MCF 10A (cell line): ENCODE results near the gene CER1. TPM values are rescaled to one million over a fixed set of nuclear protein-coding genes. Genes with fewer than 3 reads are reported as not detected.
A peak's percentile ranks its signal among the peaks of the same experiment; 100 is the strongest.

ENCODE experiments used
- Bru-seq: library from RNA; stranded (reverse); fragments of 400-500 nt; gene quantifications from one replicate; lab custom pipeline; 2021; lab: Mats Ljungman, UMichigan
- BruChase-seq, 2 experiments: library from RNA; stranded (reverse); fragments of 400-500 nt; gene quantifications; one replicate each; lab custom pipeline; 2021; lab: Mats Ljungman, UMichigan
- BruUV-seq: library from RNA; stranded (reverse); fragments of 400-500 nt; replicated peaks from 2 replicates; lab custom pipeline; 2021; lab: Mats Ljungman, UMichigan
- CTCF ChIA-PET: fragments of 300-600 bp; sonication (Branson Sonifier 250); formaldehyde crosslinking; extraction: SDS; loops from one replicate; lab custom pipeline; 2021; ENCODE audit warnings: antibody characterized with exemption, inconsistent platforms; lab: Yijun Ruan, JAX
- POLR2A ChIA-PET: fragments of 300-600, 350-650 bp; sonication (Branson Sonifier 250); formaldehyde crosslinking; extraction: SDS; loops from one replicate; lab custom pipeline; 2020; ENCODE audit warnings: antibody characterized with exemption, inconsistent platforms; lab: Yijun Ruan, JAX
- DNase-seq: peaks from one replicate; pipeline ENCODE4 v3.0.0-alpha.2; 2018; ENCODE audit not compliant: unreplicated experiment
- H3K27ac Mint-ChIP-seq: one replicate; pipeline ENCODE4 v1.8.0; 2022; ENCODE audit warnings: mild to moderate bottlenecking, low read depth, mixed read lengths; ENCODE audit not compliant: unreplicated experiment
- H3K27me3 Mint-ChIP-seq: one replicate; pipeline ENCODE4 v1.8.0; 2022; ENCODE audit warnings: mixed read lengths; ENCODE audit not compliant: insufficient read depth, unreplicated experiment
- H3K36me3 Mint-ChIP-seq: one replicate; pipeline ENCODE4 v1.8.0; 2022; ENCODE audit warnings: mild to moderate bottlenecking, moderate library complexity, mixed read lengths; ENCODE audit not compliant: insufficient read depth, unreplicated experiment
- H3K4me1 Mint-ChIP-seq: one replicate; pipeline ENCODE4 v1.8.0; 2022; ENCODE audit warnings: mixed read lengths; ENCODE audit not compliant: insufficient read depth, unreplicated experiment
- H3K4me3 Mint-ChIP-seq: one replicate; pipeline ENCODE4 v1.8.0; 2022; ENCODE audit warnings: mild to moderate bottlenecking, moderate library complexity, mixed read lengths; ENCODE audit not compliant: unreplicated experiment
- H3K9me3 Mint-ChIP-seq: one replicate; pipeline ENCODE4 v1.8.0; 2022; ENCODE audit warnings: mixed read lengths; ENCODE audit not compliant: unreplicated experiment
- intact Hi-C: fragments of 100-400 bp; cut with micrococcal nuclease; formaldehyde crosslinking; loops from 2 replicates; pipeline ENCODE4 v1.14.1; 2022
- long read RNA-seq: library from polyadenylated mRNA; stranded (forward); transcript quantifications from one replicate; pipeline ENCODE4 v2.0.0, GENCODE V29; 2022
- total RNA-seq: library from RNA; stranded (reverse); gene quantifications from 2 replicates; pipeline ENCODE4 v1.2.3, GENCODE V29; 2022
- TF ChIP-seq, protein P1 (sequence below): fragments of 200-600 bp; IDR thresholded peaks from one replicate; pipeline ENCODE4 v1.8.0; 2022; ENCODE audit warnings: antibody characterized with exemption, mild to moderate bottlenecking; ENCODE audit not compliant: unreplicated experiment

Gene CER1, protein sequence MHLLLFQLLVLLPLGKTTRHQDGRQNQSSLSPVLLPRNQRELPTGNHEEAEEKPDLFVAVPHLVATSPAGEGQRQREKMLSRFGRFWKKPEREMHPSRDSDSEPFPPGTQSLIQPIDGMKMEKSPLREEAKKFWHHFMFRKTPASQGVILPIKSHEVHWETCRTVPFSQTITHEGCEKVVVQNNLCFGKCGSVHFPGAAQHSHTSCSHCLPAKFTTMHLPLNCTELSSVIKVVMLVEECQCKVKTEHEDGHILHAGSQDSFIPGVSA
- total RNA-seq, result not detected in 2 replicates
- Bru-seq, nascent RNA, result not detected
- BruChase-seq, experiment 1, labeled RNA remaining after a 6-hour chase, result not detected
- BruChase-seq, experiment 2, labeled RNA remaining after a 2-hour chase, result not detected
- long read RNA-seq, result 0 reads

GRCh38 chr9:14722391-14723035 lies at the start of gene CER1:
Gene CER1 (minus strand): TSS chr9:14722733. CDS start chr9:14722672, 61 bp downstream.
- H3K36me3 Mint-ChIP-seq, result no peaks in the 10 kb centered on the region
- peaks cover 79% of the 10 kb centered on the region for H3K27me3 Mint-ChIP-seq
- H3K9me3 Mint-ChIP-seq, result no peaks in the 10 kb centered on the region
- TF ChIP-seq, protein P1, sequence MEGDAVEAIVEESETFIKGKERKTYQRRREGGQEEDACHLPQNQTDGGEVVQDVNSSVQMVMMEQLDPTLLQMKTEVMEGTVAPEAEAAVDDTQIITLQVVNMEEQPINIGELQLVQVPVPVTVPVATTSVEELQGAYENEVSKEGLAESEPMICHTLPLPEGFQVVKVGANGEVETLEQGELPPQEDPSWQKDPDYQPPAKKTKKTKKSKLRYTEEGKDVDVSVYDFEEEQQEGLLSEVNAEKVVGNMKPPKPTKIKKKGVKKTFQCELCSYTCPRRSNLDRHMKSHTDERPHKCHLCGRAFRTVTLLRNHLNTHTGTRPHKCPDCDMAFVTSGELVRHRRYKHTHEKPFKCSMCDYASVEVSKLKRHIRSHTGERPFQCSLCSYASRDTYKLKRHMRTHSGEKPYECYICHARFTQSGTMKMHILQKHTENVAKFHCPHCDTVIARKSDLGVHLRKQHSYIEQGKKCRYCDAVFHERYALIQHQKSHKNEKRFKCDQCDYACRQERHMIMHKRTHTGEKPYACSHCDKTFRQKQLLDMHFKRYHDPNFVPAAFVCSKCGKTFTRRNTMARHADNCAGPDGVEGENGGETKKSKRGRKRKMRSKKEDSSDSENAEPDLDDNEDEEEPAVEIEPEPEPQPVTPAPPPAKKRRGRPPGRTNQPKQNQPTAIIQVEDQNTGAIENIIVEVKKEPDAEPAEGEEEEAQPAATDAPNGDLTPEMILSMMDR, result no peak
- POLR2A ChIA-PET, result no interaction called here
- no peak within 1 kb of the TSS for H3K27ac Mint-ChIP-seq
- no peak within 1 kb of the TSS for H3K4me3 Mint-ChIP-seq
- intact Hi-C loops, result no loop called here
- no TSS peak for BruUV-seq
- CTCF ChIA-PET, result interaction anchor here (0.5 to 0.6 kb wide), 2 partner anchors 42 to 1838 kb away, joined by 3 read pairs; no protein-coding TSS in a partner anchor
- no peak for DNase-seq
- H3K4me1 Mint-ChIP-seq, result no peaks in the 10 kb centered on the region

DNA sequence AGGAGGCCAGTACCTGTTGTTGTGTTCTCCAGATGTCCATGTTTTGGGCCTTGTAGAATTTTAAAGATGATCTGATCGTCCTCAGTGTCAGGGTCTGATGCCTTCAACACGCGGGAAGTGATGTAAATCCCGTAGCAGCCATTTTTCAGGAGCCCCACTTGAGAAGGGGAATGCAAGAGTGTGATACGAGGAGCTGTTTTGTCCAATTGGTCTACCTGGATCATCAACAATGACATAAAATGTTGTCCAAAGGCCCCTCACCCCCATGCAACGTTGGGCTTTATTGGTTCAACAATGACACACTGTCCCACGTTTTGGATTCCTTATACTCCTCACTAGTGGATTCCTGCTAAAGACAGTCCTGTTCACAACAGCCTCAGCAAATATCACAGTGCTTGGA lies 48.1 kb upstream of the CER1 start:
- no TSS peak for BruUV-seq
- H3K36me3 Mint-ChIP-seq, result no peaks in the 10 kb centered on the region
- no peak overlapping the region for H3K27ac Mint-ChIP-seq
- H3K27me3 Mint-ChIP-seq, result peaks cover 45% of the 10 kb centered on the region
- no peaks in the 10 kb centered on the region for H3K9me3 Mint-ChIP-seq
- ChIA-PET CTCF (interaction anchor here (1.1 to 6.6 kb wide), 5 partner anchors 11 to 365 kb away, joined by 3 to 102 read pairs (median 10); no protein-coding TSS in a partner anchor), POLR2A (no interaction called here)
- intact Hi-C loops, result no loop called here
- TF ChIP-seq, protein P1, result no peak
- no peak for DNase-seq
- no peaks in the 10 kb centered on the region for H3K4me1 Mint-ChIP-seq
- H3K4me3 Mint-ChIP-seq, result no peak overlapping the region

DNA sequence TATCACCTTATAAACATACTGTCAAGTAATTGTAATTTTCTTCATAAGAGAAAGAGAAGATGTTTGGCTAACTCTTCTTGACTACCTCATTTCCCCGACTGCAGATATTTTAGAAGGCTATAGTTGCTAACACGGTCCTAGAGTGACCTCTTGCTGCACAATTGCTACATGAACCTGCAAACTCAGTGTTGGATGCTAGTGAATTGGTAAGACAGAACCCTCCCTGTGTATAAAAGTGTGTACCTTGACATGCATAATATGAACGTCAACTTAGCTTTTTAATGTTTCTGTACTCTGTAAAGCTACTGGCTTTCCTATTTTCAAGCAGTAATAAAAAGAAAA lies 46.7 kb upstream of the CER1 start:
- Mint-ChIP-seq H3K27me3 (peaks cover 54% of the 10 kb centered on the region), H3K27ac (no peak overlapping the region), H3K4me1 (no peaks in the 10 kb centered on the region), H3K9me3 (no peaks in the 10 kb centered on the region), H3K4me3 (no peak overlapping the region), H3K36me3 (no peaks in the 10 kb centered on the region)
- DNase-seq, result peak; percentile 48
- ChIA-PET POLR2A (no interaction called here), CTCF (interaction anchor here (0.6 to 6.6 kb wide), 42 partner anchors 8 to 1735 kb away, joined by 3 to 102 read pairs (median 4); no protein-coding TSS in a partner anchor)
- BruUV-seq, result no TSS peak
- intact Hi-C loops, result loop anchor here (2.0 kb wide), 1 partner anchor 1734 kb away; no protein-coding TSS in a partner anchor
- TF ChIP-seq, protein P1, result peak; percentile 29
